SHP77 (cell line): ENCODE results near the gene LSM7.

Experiments
- DNase-seq, 2 experiments: peaks; one replicate each; lab custom pipeline; 2025; lab: John Stamatoyannopoulos, UW

Gene LSM7

GRCh38 chr19:2278459-2279158 lies 49.8 kb downstream of the LSM7 start:
- no peak for DNase-seq

GRCh38 chr19:2277138-2277537 lies 51.2 kb downstream of the LSM7 start:
- DNase-seq, result no peak

- DNase-seq, result no peak
Observed at GRCh38 chr19:2276429-2276986, 51.9 kb downstream of the LSM7 start.

GRCh38 chr19:2275588-2276428 lies 52.6 kb downstream of the LSM7 start:
- no peak for DNase-seq

GRCh38 chr19:2274931-2275535 lies 53.4 kb downstream of the LSM7 start:
- peak; percentile 42 to 66 for DNase-seq

- DNase-seq, result no peak
Observed at GRCh38 chr19:2274185-2274711, 54.1 kb downstream of the LSM7 start.

GRCh38 chr19:2273356-2274184 lies 54.8 kb downstream of the LSM7 start:
- peak; percentile 53 to 83 for DNase-seq
